ENCODE measurements around the gene P2RY2. TPM values are rescaled to one million over a fixed set of nuclear protein-coding genes. Genes with fewer than 3 reads are reported as not detected.

Gene P2RY2
- total RNA-seq, 1 experiment from 2014 or later, result 2.9 TPM

- TF ChIP-seq MAX (IDR thresholded peaks at IDR 0.05), result peak; percentile 91
- peak; percentile 47 for TF ChIP-seq RAD21 (IDR thresholded peaks at IDR 0.05; ENCODE audit: low read depth)
- TF ChIP-seq JUND (IDR thresholded peaks at IDR 0.05), result no peak
- TF ChIP-seq CEBPB (IDR thresholded peaks at IDR 0.05; ENCODE audit: low read depth), result no peak
- no peak for TF ChIP-seq ZNF274 (IDR thresholded peaks at IDR 0.05; ENCODE audit: low read depth, low read length)
- TF ChIP-seq ZFX (IDR thresholded peaks at IDR 0.05), result peak; percentile 77; the same call in 1 of the 2 replicates
Measured at GRCh38 chr11:73218106-73218829, at the start of gene P2RY2 (continued).

- H3K4me2 ChIP-seq (ENCODE audit: low read length), result no peak overlapping the region
- no peak overlapping the region for H2AFZ ChIP-seq (ENCODE audit: low read depth, low read length, poor library complexity, severe bottlenecking)
- no peak overlapping the region for H3K27ac ChIP-seq (ENCODE audit: low read depth, low read length)
- no peaks in the 10 kb centered on the region for H3K27me3 ChIP-seq (ENCODE audit: insufficient read depth, low read length)
- ATAC-seq (no peak), DNase-seq (ENCODE audit: low read depth, low spot score) (no peak)
- CTCF ChIA-PET, result interaction anchor here (0.6 to 1.3 kb wide), 2 partner anchors 16 to 244 kb away, joined by 3 read pairs; no protein-coding TSS in a partner anchor
- H3K79me2 ChIP-seq (ENCODE audit: insufficient read depth, low read length), result no peaks in the 10 kb centered on the region
- no TSS peak for BruUV-seq (replicated peaks)
- no peaks in the 10 kb centered on the region for H3K36me3 ChIP-seq (ENCODE audit: control insufficient read depth in 1 of 2, insufficient read depth in 2 of 2, low read length in 2 of 2)
- no peak overlapping the region for H3K4me3 ChIP-seq (replicated peaks in 1 of 2; ENCODE audit: low read depth in 1 of 2, low read length in 2 of 2)
- H3K9ac ChIP-seq (ENCODE audit: low read length), result no peak overlapping the region
- H3K9me3 ChIP-seq (ENCODE audit: control insufficient read depth in 1 of 2, insufficient read depth in 1 of 2, low read depth in 1 of 2, low read length in 2 of 2), result no peaks in the 10 kb centered on the region
- H4K20me1 ChIP-seq (ENCODE audit: insufficient read depth), result no peaks in the 10 kb centered on the region
- intact Hi-C loops (cut with micrococcal nuclease), result no loop called here
- POLR2A ChIA-PET, result no interaction called here
- RAD21 ChIA-PET (ENCODE audit: low non-redundant PET in 1 of 2, low total read pairs in 2 of 2, uncharacterized antibody in 2 of 2, unreplicated experiment in 2 of 2), result no interaction called here
- H3K9me2 ChIP-seq (ENCODE audit: insufficient read depth), result no peaks in the 10 kb centered on the region
- H3K4me1 ChIP-seq (ENCODE audit: control insufficient read depth in 1 of 2, insufficient read depth in 2 of 2, low read length in 2 of 2), result no peaks in the 10 kb centered on the region
- no peak for TF ChIP-seq EZH2phosphoT487 (IDR thresholded peaks at IDR 0.05; ENCODE audit: borderline replicate concordance)
- TF ChIP-seq CBX3 (IDR thresholded peaks at IDR 0.05; ENCODE audit: low read depth), result no peak
- no peak for TF ChIP-seq CEBPB (IDR thresholded peaks at IDR 0.05; ENCODE audit: low read depth)
- no peak for TF ChIP-seq EGR1 (IDR thresholded peaks at IDR 0.05; ENCODE audit: low read depth)
- TF ChIP-seq ATF3 (IDR thresholded peaks at IDR 0.05), result no peak
- no peak for TF ChIP-seq SRF (IDR thresholded peaks at IDR 0.05; ENCODE audit: low read depth)
- TF ChIP-seq MAX (IDR thresholded peaks at IDR 0.05), result no peak
- no peak for TF ChIP-seq POLR2A (IDR thresholded peaks at IDR 0.05; ENCODE audit: borderline replicate concordance, extremely low read depth, insufficient read depth, insufficient read length)
- no peak for TF ChIP-seq RAD21 (IDR thresholded peaks at IDR 0.05; ENCODE audit: low read depth)
- no peak for TF ChIP-seq CTCF (IDR thresholded peaks at IDR 0.05 in 2 of 3, conservative IDR thresholded peaks at IDR 0.05 in 1 of 3; ENCODE audit: borderline replicate concordance in 1 of 3, insufficient read depth in 1 of 3, low read depth in 2 of 3, low read length in 2 of 3)
- no peak for TF ChIP-seq EZH2 (IDR thresholded peaks at IDR 0.05)
- TF ChIP-seq ZBTB33 (IDR thresholded peaks at IDR 0.05; ENCODE audit: extremely low read depth, insufficient replicate concordance, low read length), result no peak
- TF ChIP-seq ELF1 (IDR thresholded peaks at IDR 0.05; ENCODE audit: borderline replicate concordance, low read depth), result no peak
- TF ChIP-seq SP1 (IDR thresholded peaks at IDR 0.05; ENCODE audit: low read depth), result no peak
- TF ChIP-seq ZNF274 (IDR thresholded peaks at IDR 0.05; ENCODE audit: low read depth, low read length), result no peak
- no peak for TF ChIP-seq SIN3A (IDR thresholded peaks at IDR 0.05; ENCODE audit: low read depth)
- TF ChIP-seq YY1 (IDR thresholded peaks at IDR 0.05; ENCODE audit: extremely low read depth, insufficient replicate concordance, low read depth, low read length), result no peak
- no peak for TF ChIP-seq FOSL1 (IDR thresholded peaks at IDR 0.05; ENCODE audit: low read depth)
Measured at GRCh38 chr11:73168925-73169579, 49.0 kb upstream of the P2RY2 start.

All from HCT116 (cell line).